GM12892 (cell line): ENCODE results near the gene MNS1.

ENCODE experiments used
- POLR2AphosphoS5 ChIP-seq: IDR thresholded peaks from 2 replicates; pipeline ENCODE4 v1.6.1; 2011; ENCODE audit warnings: low read depth, low read length, control low read depth
- TAF1 ChIP-seq: IDR thresholded peaks from 2 replicates; pipeline ENCODE4 v1.6.1; 2011; ENCODE audit warnings: low read depth, mild to moderate bottlenecking, control low read depth, low read length, borderline replicate concordance

DNA sequence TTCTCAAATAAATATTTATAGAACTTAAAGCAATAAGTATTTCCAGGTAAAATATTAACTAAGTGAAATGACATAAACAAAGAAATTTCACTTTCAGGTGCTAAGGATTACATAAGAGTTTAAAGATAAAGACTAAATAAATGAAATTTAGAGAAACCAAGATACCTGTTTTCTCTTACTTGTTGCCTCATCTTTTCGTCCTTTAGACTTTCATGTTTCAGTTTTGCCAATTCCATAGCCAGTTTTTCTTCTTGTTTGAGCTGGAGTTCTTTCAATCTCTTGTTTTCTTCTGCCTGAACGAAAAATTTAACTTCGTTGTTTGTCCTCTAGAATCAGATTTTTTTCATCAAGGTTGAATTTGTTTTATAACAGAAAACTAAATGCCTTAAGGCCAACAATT, 8.7 kb downstream of the MNS1 start:
- no peak for TF ChIP-seq TAF1
- TF ChIP-seq POLR2AphosphoS5 = no peak
